GM13976 (cell line): Measurements from ENCODE around the gene LRRC8A.
"Not testable (repeated sequence)": the region's sequence is repeated elsewhere in the genome, so short reads cannot be mapped to it uniquely, and the experiment has no call there.

Experiments
- DNase-seq: peaks from one replicate; pipeline ENCODE4 v3.0.0; 2012; ENCODE audit warnings: low spot score
- CTCF ChIP-seq: IDR thresholded peaks from 2 replicates; pipeline ENCODE4 v1.5.1; 2012; ENCODE audit warnings: borderline replicate concordance, mild to moderate bottlenecking; ENCODE audit not compliant: insufficient read depth; ENCODE audit errors: extremely low read depth, missing control alignments, control extremely low read depth
- in situ Hi-C: fragments of 300-500 bp; cut with MboI; formaldehyde crosslinking; loops from one replicate; pipeline ENCODE4 v1.12.0; 2022; ENCODE audit warnings: low sequenced_read_pairs, mixed read lengths, inconsistent platforms; ENCODE audit not compliant: unreplicated experiment

LRRC8A gene

GRCh38 chr9:128937310-128938165 lies 55.6 kb downstream of the LRRC8A start:
- peak; percentile 5 for DNase-seq
- no peak for TF ChIP-seq CTCF
- in situ Hi-C loops: no loop called here

- no peak for TF ChIP-seq CTCF
- in situ Hi-C loops: no loop called here
- no peak for DNase-seq
Observed at GRCh38 chr9:128940271-128940921, 58.5 kb downstream of the LRRC8A start.

GRCh38 chr9:128940946-128941755 lies 59.2 kb downstream of the LRRC8A start:
- no peak for DNase-seq
- in situ Hi-C loops: no loop called here
- no peak for TF ChIP-seq CTCF

- in situ Hi-C loops: no loop called here
- no peak for DNase-seq
- no peak for TF ChIP-seq CTCF
Observed at GRCh38 chr9:128943832-128944620, 62.1 kb downstream of the LRRC8A start.

- in situ Hi-C loops, DNase-seq: not testable (repeated sequence)
Observed at GRCh38 chr9:128944966-128945365, 63.0 kb downstream of the LRRC8A start.

- in situ Hi-C loops: no loop called here
- no peak for TF ChIP-seq CTCF
- DNase-seq: no peak
Observed at GRCh38 chr9:128945798-128946501, 64.0 kb downstream of the LRRC8A start.
